HK-2 (cell line): Measurements from ENCODE around the gene IFNK.

Experiments used
- DNase-seq: peaks from one replicate; pipeline ENCODE4 v3.0.0-alpha.2; 2018; ENCODE audit not compliant: unreplicated experiment

IFNK gene

GRCh38 chr9:27538647-27539046 is 14.6 kb downstream of the IFNK start:
- DNase-seq, result no peak

- no peak for DNase-seq
Measured at GRCh38 chr9:27539479-27540441, 15.7 kb downstream of the IFNK start.

- DNase-seq, result no peak
Measured at GRCh38 chr9:27540502-27540901, 16.4 kb downstream of the IFNK start.

GRCh38 chr9:27541740-27542139 is 17.6 kb downstream of the IFNK start:
- DNase-seq, result no peak

GRCh38 chr9:27542508-27542907 is 18.4 kb downstream of the IFNK start:
- no peak for DNase-seq

GRCh38 chr9:27545471-27545870 is 21.4 kb downstream of the IFNK start:
- no peak for DNase-seq

GRCh38 chr9:27548055-27548741 is 24.1 kb downstream of the IFNK start:
- DNase-seq, result no peak

GRCh38 chr9:27549196-27549755 is 25.2 kb downstream of the IFNK start:
- no peak for DNase-seq

GRCh38 chr9:27554712-27555111 is 30.6 kb downstream of the IFNK start:
- DNase-seq, result no peak

GRCh38 chr9:27556470-27556869 is 32.4 kb downstream of the IFNK start:
- DNase-seq, result no peak

GRCh38 chr9:27558307-27558706 is 34.2 kb downstream of the IFNK start:
- no peak for DNase-seq

- no peak for DNase-seq
Measured at GRCh38 chr9:27560457-27560856, 36.4 kb downstream of the IFNK start.

GRCh38 chr9:27561685-27562084 is 37.6 kb downstream of the IFNK start:
- DNase-seq, result no peak

- DNase-seq, result no peak
Measured at GRCh38 chr9:27563738-27564430, 39.8 kb downstream of the IFNK start.

GRCh38 chr9:27564670-27565069 is 40.6 kb downstream of the IFNK start:
- no peak for DNase-seq

GRCh38 chr9:27565696-27566095 is 41.6 kb downstream of the IFNK start:
- DNase-seq, result no peak

- DNase-seq, result no peak
Measured at GRCh38 chr9:27566118-27566517, 42.0 kb downstream of the IFNK start.

- DNase-seq, result no peak
Measured at GRCh38 chr9:27569406-27569805, 45.3 kb downstream of the IFNK start.

- DNase-seq, result no peak
Measured at GRCh38 chr9:27571011-27571410, 46.9 kb downstream of the IFNK start.

- no peak for DNase-seq
Measured at GRCh38 chr9:27572061-27572460, 48.0 kb downstream of the IFNK start.

- no peak for DNase-seq
Measured at GRCh38 chr9:27572566-27572917, 48.5 kb downstream of the IFNK start.

- DNase-seq, result peak; percentile 71
Measured at GRCh38 chr9:27572918-27573633, 49.0 kb downstream of the IFNK start, which contains the start of gene C9orf72. TSS of gene C9orf72 (minus strand) at chr9:27573481. CDS start at chr9:27567120, 6,361 bp downstream.
